RKO (cell line): ENCODE measurements around the gene CDH24.
A peak's percentile ranks its signal among the peaks of the same experiment; 100 is the strongest.

ENCODE experiments used
- DNase-seq: peaks from one replicate; pipeline ENCODE4 v3.0.0-alpha.2; 2016; ENCODE audit warnings: low spot score

The CDH24 gene

DNA sequence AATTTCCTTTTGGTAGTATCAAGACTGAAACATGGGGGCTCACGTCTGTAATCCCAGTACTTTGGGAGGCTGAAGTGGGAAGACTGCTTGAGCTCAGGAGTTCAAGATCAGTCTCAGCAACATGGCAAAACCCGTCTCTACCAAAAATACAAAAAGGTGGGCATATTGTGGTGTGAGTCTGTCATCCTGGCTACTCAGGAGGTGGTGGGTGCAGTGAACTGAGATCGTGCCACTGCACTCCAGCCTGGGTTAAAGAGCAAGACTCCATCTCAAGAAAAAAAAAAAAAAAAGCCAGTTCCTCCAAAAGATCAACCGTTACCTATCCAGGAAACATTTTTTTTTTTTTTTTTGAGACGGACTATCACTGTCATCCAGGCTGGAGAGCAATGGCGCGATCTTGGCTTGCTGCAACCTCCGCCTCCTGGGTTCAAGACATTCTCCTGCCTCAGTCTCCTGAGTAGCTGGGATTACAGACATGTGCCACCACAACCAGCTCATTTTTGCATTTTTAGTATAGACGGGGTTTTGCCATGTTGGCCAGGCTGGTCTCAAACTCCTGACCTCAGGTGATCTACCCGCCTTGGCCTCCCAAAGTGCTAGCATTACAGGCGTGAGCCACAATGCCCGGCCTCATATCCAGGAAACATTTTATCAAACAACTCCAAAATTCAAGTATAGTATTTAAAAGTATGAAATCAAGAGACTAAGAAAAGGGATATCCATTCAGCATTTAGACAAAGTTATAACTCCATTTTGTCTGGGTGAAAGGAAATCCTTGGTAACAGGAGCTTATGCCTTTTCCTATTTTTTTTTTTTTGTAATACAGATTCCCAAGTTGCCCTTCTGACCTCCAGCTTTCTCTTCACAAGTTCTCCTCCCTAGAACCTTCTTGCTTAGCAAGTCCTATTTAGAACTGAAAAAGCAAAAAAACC is 34.2 kb upstream of the CDH24 start:
- no peak for DNase-seq

DNA sequence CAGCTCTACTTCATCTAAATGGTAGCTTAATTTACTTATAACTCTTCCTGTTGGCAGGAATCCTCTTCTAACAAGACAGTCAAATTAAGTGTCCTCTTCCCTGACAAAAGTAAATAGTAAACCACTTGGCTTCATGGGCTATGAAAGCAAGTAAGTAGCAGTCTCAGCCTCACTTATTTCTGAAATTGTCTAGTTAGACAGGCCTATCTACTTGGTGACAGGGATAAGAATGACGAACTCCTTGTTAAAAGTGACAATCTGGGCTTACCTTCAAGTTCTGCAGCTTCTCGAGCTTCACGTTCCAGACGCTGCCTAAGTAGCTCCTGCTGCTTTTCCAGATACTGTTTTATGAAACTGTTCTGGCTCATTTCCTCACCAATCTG is 32.9 kb upstream of the CDH24 start:
- DNase-seq: no peak

DNA sequence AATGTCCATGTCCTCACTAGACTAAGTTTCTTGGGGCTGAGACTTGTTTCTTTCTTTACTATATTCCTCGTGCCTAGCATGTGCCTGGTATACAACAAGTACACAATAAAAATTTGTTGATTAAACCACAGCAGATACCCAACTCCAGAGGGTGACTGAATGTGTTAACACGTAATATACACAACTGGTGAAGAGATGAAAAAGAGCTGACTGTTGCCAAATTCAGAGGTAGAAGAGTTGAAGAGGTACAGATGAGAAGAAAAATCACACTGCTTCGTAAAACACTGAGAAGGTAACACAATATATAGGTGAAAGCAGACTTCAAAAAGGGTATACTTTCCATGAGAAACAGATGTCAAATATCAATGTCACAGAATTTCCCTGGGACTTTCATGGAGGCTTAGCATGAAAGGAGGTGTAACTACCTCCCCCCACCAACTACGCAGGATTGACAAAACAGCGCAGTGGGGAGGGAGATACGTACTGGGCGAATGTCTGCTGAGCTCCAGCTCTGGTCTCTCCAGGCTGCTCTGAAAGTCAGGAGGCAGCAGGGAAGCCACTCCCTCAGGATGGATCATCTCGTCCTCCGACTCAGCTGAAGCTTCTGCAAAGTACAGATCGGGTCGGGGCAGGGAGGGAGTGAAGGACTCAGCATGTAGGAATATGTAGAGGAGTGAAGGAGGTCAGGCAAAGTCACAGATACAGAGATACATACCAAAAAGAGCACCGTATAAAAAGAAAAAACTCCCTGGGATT is 32.4 kb upstream of the CDH24 start:
- no peak for DNase-seq

DNA sequence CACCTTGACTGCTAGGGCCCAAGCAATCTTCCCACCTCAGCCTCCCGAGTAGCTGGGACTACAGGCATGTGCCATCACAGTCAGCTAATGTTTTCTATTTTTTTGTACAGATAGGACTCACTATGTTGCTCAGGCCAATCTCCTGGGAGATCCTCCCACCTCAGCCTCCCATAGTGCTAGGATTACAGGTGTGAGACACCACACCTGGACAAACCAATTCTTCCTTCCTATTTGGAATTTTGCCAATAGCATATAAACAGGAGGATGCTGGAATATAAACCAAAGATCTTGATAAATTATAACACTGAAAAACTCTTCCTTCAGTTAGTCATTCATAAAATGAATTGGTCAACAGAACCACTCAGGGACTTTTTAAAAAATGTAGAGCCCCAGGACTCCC is 29.2 kb upstream of the CDH24 start:
- DNase-seq: no peak

DNA sequence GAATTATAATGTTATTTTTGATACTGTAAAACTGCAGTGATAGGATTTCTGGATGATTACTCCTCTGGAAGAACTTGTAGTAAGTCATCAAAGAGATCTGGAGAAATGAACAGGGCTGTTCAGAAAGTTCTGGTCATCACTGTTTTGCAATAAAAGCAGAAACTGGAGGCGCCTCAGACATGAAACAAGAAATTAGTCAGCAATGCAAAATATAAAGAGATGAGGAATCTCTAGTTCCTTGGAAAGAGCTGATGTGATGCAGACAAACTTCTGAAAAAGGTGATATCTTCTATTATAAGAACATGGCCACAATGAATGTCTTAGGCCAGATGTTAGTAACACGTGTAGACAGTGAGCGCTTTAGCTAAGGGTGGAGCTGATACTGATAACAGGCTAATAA is 28.1 kb upstream of the CDH24 start:
- no peak for DNase-seq

DNA sequence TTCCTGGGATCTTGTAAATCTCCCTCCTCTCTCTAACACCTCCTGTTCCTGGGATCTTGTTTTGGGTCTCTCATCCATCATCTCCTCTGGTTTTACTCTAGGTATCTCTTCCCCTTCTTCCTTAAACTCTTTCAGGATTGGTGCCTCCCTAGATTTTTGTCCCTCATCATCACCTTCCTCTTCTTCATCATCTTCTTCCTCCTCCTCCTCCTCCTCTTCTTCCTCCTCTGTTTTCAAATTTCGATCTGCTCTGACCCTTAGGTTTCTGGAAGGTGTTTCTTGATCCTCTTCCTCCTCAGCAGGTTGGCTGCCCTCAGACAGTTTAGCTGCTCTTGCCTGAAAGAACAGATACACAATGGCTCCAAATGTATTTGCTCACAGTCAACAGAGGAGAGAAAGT is 23.2 kb upstream of the CDH24 start:
- no peak for DNase-seq

DNA sequence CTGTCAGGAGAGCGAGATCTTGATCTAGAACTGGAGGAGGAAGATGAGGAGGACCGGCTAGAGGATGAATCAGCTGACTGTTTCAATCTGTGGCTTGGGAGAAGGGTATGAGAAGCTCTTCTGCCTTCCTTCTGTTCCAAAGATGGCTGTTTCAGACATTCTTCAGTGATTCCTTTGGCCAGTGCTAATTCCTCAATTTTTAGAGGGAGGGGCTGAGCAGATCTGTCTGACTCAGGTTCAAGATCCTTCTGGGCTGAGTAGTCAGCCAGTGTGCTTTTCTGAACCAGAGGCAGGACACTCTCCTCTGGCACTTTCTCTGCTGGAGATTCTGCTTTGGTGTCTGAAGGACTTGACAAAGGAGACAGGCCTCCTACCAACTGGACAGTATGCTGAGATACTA is 22.4 kb upstream of the CDH24 start:
- DNase-seq: no peak

DNA sequence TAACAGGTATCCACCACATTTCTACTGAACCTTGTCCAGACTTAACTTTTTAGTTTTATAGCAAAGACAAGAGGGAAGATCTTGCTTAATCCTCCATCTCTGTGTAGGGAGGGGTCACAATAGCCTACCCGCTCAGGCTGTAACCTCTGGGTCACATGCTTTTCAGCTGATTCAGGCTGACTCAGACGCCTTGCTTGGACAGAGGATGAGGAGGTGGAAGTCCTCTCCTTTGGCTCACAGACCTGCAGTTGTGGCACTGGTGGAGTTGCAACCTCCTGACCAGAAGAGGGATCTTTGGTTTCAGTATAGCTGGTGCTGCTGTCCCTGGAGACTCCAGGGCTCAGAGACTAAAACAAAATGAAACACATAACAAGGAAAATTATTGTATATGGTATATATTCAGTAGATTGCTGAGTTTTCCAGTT is 21.4 kb upstream of the CDH24 start:
- DNase-seq: peak; percentile 89

DNA sequence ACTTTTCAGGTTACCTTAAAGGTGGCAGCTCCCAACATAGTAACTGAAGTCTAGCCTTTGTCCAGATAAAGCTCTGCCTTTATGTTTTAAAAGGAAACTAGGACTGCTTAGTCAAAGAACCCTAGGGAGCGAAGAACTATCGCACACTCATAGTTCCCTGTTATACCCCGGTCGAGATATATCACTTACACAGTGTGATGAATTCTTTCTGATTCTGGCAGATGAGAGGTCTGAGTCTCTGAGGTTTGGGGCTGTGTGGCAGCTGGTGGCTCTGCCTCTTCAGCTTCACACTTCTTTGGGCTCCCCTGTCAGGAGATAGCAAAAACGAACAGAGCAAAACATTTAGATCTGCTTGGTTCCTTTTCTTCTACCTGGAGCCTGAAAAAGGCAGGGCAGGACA is 20.6 kb upstream of the CDH24 start:
- DNase-seq: no peak

DNA sequence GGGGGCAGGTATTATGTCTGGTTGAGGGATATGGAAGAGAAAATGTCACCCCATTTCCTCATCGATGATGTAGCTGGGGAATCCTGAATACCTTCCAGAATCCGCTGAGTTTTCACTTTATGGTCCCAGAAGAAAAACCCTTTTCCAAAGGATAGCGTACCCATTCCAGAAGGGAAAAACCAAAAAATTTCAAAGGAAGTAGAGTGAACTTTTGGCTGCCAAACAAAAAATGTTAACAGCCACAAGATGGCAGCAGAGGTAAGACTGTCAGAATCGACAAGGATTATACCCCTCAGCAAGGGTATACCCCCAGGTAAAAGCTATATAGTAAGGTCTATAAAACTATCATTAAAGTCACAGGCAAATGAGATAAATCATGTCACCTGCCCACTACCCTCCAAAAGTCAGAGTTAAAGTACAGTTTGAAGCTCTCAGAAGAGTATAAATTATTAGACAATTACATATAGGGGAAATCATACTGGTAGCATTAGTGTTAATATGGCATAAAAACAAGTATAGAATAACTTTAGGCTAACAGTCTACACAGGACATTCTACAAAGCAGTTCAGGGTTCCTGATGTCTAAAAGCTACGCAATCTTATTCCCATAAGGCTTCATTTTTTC is 19.6 kb upstream of the CDH24 start:
- DNase-seq: peak; percentile 45

DNA sequence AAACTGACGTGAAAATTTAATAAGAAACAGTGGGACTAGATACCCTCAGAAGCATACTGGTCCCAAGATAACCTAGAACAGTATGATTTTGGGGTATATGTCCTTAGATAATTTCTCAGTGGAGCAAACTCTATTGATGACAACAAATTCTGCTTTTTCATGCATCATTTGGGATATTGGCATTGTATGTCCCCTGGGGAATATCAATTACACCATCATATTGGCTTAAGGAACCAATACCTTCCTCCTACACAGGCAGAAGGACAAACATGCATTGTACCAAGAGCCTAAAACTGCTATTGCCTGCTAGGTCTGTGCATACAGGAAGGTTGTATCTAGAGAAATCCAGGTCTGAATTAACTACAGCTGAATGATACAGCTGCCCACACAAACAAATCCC is 17.6 kb upstream of the CDH24 start:
- DNase-seq: no peak

DNA sequence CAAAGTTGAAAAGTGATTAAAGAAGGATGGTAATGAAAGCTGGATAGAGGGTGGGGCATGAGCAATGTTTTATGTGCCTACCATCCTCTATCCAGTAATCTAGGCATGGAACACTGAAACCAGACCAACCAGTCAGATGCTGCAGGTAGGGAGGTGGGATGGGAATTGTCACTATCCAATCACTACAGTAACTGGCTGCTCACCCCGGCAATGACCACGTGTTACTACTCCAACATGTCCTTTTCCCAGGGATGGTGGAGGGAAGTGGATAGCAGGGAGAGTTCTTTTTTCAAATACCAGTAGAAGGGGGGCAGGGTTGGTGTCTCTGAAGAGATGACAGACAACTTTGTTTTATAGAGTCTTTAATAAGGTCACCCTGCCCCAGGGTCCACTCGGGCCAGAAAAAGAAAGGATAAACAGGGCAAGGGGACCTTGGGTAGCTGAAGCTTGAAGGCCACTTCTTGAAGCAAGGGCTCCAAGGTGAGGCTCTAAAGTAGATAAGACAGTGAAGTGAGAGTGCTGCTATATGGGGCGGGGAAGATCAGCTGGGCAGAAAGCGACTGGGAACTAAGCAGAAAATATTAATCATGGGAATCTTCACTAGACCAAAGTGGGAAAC is 14.7 kb upstream of the CDH24 start:
- DNase-seq: no peak

DNA sequence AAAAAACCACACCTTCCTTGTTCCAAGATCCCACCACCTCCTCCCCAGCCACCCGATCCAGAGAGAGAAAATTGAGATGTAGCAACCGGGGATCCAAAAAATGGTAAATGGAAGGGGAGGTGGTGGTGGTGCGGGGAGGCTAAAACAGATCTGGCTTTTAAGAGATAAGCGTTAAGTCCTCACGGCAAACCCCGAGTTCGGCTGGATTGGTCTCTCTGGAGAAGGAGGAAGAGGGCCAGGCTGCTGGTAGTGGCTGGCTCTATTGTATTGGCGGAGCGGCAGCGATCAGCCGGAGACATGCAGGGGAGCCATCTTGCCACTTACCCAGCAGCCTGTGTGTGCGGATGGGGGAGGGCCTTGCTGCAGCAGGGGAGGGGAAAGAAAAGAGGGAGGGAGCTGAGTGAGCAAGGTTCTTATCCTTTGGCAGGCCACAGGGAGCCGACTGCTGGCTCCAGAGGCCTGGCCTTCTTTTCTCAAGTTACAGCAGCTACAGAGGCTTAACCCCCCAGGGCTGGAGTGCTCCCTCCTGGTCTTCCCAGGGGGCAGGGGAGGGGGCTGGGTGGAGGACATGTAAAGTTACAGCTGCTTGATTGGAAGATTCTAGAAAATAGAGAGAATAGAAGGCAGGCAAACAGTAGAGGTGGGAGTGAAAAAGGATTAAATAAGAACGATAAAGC is 14.1 kb upstream of the CDH24 start:
- peak; percentile 94 for DNase-seq

DNA sequence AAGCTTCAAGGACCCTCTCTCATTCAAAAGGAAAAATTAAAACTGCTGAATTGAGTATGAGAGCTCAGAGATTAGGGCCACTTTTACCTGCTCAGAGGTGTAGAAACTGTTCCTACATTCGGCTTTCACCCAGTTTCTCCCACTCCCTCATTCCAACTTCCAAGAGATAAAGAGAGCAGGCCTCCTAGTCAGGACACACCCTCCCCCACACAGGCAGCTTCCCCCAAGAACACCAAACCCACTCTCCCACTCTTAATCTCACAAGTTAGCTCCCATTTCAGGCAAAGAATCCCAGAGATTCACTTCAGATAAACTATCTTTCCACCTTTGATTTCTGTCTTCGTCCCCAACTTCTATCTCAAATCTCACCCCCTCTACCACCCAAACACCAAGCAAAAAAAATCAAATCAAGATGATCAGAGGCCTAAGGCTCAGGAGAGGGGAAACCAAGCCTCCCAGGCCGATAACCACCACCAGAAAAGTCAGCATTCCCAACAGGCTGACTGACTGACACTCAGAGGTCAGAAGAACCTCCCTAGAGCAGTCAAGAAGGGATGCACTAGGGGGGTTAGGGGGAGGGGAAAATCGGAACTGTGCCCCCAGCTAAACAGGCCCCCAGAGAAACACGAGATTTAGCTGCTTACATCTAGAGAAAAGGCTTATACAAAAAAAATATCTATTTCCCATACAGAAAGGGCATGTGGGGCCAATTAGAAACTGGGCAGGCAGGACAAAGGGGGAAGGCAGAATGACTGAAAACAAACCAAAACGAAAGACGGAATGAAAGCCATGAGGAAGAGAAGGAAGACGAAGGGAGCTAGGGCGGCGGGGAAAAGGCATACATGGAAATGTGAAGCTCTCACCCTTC is 13.2 kb upstream of the CDH24 start:
- peak; percentile 58 for DNase-seq

DNA sequence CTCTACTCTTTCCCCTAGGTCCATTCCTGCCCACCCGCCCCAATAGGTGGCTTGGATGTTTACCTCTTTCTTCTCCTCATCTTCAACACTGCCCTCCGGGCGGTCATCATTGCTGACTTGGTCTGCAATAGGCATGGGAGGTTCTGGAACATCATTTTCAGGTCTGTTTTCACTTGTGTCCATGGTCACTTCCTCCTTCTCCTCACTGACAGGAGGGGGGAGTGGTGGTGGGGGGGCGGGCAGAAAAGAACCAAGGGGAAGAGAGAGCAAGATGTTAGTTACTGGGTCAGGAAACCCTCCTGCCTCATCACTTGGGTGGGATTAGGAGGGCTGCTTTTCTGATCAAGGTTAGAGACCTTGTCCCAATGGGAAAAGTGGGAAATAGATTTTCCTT is 12.1 kb upstream of the CDH24 start:
- no peak for DNase-seq

DNA sequence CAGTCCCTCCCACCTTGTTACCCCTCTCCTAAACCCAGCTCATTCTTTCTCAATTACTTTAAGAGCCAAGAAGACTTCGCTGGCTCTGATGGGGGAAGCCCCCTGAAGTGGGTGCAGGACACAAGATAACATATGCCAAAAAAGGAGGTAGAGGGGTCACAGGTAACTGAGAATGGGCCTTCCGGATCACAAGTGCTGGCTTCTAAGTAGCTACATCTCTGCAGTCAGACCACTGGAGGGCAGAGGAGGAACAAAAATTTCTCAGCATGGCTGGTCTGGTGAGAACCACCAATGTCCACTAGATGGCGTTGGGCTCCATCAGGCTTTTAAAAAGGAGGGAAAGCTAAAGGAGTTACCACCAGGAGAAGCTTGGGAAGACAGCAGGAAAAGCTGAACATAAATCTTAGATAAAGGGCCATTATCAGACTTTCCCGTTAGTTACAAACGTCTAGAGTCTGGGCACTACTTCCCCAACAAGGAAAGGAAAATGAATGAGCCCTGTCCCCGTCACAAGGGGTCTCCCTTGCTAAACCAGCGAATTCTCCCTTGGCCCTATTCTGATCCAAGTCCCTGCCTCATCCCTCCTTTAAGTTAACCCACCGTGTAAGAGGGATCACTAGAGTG is 11.6 kb upstream of the CDH24 start:
- DNase-seq: peak; percentile 94

DNA sequence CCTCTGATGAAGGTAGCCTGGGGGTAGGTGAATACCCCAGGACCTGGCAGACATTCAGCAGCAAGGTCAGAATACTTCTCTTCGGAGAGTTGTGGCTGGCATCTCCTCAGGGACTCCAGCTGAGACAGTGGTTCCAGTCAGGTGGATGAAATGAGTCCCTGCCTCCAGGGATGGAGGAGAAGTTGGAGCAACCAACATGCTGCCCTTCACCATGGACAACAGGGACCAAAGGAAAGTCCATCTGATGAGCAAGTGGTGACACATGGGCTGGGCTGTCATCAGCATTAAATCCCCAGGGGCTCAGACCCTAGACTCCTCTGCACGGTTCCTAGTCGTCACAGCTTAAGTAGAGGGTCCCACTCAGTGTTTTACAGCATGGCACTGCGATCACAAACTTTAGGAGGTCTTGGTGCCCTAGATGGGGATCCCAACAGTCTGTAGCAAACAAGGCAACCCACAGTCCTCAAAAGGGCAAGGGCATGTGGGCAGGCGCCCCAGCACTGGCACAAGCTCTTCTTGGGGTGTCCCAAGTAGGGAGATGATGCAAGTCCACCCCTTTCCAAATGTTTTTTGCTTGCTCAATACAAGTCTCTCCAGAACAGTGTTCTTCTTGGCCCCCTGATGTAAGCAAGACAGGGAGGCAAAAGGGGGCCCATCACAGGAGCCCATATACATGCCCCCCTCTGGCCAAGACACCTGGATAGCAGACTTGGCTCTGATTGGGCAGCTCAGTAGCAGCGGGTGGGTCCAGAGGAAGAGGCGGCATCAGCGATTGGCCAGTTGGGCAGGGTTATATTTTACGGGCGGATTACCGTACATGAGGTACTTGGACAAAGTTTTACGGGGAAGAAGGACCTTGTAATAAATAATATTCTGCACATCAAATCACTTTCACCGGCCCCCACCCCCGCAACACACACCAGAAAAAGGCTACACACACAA is 10.8 kb upstream of the CDH24 start:
- no peak for DNase-seq

DNA sequence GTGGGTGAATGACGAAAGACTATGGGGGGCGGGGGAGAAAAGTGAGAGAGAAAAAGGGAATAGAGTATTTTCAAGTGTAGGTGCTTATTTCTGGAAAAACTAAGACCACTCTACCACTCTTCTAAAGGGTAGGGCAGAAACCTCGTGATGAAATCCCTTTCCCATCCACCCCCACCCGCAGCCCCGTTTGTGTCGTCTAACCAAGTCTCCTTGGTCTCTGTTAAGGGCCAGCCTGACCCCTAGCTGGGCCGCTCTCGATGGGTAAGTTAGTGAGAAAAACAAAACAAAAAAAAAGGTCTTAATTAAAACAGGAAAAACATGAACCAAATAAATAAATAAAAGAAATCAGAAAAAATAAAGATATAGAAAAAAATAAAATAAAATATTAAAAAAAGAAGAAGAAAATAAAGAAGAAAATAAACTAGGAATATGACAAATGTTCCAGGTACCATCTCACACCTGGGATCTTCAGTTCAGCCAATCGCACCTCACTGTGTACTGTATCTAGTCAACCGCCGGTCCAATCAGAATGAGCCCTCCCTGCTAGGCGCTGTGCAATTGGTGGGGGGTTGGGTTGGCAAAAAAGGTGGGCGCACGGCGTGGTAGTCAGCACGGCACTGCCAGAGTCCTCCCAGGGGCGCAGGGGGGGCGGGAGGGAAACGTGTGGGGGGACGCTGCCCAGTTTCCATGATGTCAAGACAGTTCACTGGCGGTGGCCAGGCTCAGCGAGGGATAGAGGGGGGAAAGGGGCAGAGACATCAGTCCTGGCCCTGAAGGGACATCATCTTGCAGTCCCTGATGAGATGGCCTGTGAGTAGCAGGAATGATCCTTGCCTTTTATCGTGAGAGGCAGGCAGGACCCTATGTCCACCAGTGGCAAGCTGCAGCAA is 9.8 kb upstream of the CDH24 start:
- DNase-seq: no peak
